ENCODE results near the gene ITCH.

GRCh38 chr20:34540596-34541263 is 177.7 kb downstream of the ITCH start:
- TF ChIP-seq, protein P1, sequence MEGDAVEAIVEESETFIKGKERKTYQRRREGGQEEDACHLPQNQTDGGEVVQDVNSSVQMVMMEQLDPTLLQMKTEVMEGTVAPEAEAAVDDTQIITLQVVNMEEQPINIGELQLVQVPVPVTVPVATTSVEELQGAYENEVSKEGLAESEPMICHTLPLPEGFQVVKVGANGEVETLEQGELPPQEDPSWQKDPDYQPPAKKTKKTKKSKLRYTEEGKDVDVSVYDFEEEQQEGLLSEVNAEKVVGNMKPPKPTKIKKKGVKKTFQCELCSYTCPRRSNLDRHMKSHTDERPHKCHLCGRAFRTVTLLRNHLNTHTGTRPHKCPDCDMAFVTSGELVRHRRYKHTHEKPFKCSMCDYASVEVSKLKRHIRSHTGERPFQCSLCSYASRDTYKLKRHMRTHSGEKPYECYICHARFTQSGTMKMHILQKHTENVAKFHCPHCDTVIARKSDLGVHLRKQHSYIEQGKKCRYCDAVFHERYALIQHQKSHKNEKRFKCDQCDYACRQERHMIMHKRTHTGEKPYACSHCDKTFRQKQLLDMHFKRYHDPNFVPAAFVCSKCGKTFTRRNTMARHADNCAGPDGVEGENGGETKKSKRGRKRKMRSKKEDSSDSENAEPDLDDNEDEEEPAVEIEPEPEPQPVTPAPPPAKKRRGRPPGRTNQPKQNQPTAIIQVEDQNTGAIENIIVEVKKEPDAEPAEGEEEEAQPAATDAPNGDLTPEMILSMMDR (IDR thresholded peaks at IDR 0.05), result no peak
- no peak for TF ChIP-seq POLR2AphosphoS5 (IDR thresholded peaks at IDR 0.05; ENCODE audit: low read depth, low read length)
- TF ChIP-seq SIN3A (IDR thresholded peaks at IDR 0.05; ENCODE audit: borderline replicate concordance, insufficient read depth, low read depth, low read length), result no peak
- TF ChIP-seq, protein P2, sequence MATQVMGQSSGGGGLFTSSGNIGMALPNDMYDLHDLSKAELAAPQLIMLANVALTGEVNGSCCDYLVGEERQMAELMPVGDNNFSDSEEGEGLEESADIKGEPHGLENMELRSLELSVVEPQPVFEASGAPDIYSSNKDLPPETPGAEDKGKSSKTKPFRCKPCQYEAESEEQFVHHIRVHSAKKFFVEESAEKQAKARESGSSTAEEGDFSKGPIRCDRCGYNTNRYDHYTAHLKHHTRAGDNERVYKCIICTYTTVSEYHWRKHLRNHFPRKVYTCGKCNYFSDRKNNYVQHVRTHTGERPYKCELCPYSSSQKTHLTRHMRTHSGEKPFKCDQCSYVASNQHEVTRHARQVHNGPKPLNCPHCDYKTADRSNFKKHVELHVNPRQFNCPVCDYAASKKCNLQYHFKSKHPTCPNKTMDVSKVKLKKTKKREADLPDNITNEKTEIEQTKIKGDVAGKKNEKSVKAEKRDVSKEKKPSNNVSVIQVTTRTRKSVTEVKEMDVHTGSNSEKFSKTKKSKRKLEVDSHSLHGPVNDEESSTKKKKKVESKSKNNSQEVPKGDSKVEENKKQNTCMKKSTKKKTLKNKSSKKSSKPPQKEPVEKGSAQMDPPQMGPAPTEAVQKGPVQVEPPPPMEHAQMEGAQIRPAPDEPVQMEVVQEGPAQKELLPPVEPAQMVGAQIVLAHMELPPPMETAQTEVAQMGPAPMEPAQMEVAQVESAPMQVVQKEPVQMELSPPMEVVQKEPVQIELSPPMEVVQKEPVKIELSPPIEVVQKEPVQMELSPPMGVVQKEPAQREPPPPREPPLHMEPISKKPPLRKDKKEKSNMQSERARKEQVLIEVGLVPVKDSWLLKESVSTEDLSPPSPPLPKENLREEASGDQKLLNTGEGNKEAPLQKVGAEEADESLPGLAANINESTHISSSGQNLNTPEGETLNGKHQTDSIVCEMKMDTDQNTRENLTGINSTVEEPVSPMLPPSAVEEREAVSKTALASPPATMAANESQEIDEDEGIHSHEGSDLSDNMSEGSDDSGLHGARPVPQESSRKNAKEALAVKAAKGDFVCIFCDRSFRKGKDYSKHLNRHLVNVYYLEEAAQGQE (IDR thresholded peaks at IDR 0.05; ENCODE audit: insufficient read depth in 1 of 2, low read depth in 2 of 2, low read length in 1 of 2), result no peak
- no peak for TF ChIP-seq TCF7L2 (IDR thresholded peaks at IDR 0.05; ENCODE audit: low read depth, low read length)
